ENCODE data around the gene NOC2L. TPM values are rescaled to one million over a fixed set of nuclear protein-coding genes. Genes with fewer than 3 reads are reported as not detected.
A peak's percentile ranks its signal among the peaks of the same experiment; 100 is the strongest.
"Not testable (repeated sequence)": the region's sequence is repeated elsewhere in the genome, so short reads cannot be mapped to it uniquely, and the experiment has no call there.

The NOC2L gene
- total RNA-seq, 1 experiment from 2014 or later = 123 TPM

GRCh38 chr1:996851-997712 lies 38.0 kb upstream of the NOC2L start:
- DNase-seq (ENCODE audit: low read depth, low spot score) = no peak
- in situ Hi-C loops (cut with HindIII; ENCODE audit: low pct_unique_long_range_greater_than_20kb, low sequenced_read_pairs) = no loop called here

- in situ Hi-C loops (cut with HindIII; ENCODE audit: low pct_unique_long_range_greater_than_20kb, low sequenced_read_pairs) = no loop called here
- no peak for DNase-seq (ENCODE audit: low read depth, low spot score)
These were observed 36.9 kb upstream of the NOC2L start for GRCh38 chr1:995665-996633.

GRCh38 chr1:994546-994945 lies 35.5 kb upstream of the NOC2L start:
- DNase-seq (ENCODE audit: low read depth, low spot score); in situ Hi-C loops (cut with HindIII; ENCODE audit: low pct_unique_long_range_greater_than_20kb, low sequenced_read_pairs): not testable (repeated sequence)

GRCh38 chr1:993379-993995 lies 34.4 kb upstream of the NOC2L start:
- DNase-seq (ENCODE audit: low read depth, low spot score) = no peak
- in situ Hi-C loops (cut with HindIII; ENCODE audit: low pct_unique_long_range_greater_than_20kb, low sequenced_read_pairs) = no loop called here

- in situ Hi-C loops (cut with HindIII; ENCODE audit: low pct_unique_long_range_greater_than_20kb, low sequenced_read_pairs) = no loop called here
- no peak for DNase-seq (ENCODE audit: low read depth, low spot score)
These were observed 33.3 kb upstream of the NOC2L start for GRCh38 chr1:992362-992761.

GRCh38 chr1:991895-992294 lies 32.8 kb upstream of the NOC2L start:
- in situ Hi-C loops (cut with HindIII; ENCODE audit: low pct_unique_long_range_greater_than_20kb, low sequenced_read_pairs) = no loop called here
- DNase-seq (ENCODE audit: low read depth, low spot score) = no peak

GRCh38 chr1:991275-991674 lies 32.2 kb upstream of the NOC2L start:
- in situ Hi-C loops (cut with HindIII; ENCODE audit: low pct_unique_long_range_greater_than_20kb, low sequenced_read_pairs); DNase-seq (ENCODE audit: low read depth, low spot score): not testable (repeated sequence)

- in situ Hi-C loops (cut with HindIII; ENCODE audit: low pct_unique_long_range_greater_than_20kb, low sequenced_read_pairs); DNase-seq (ENCODE audit: low read depth, low spot score): not testable (repeated sequence)
These were observed 29.0 kb upstream of the NOC2L start for GRCh38 chr1:988061-988460.

- in situ Hi-C loops (cut with HindIII; ENCODE audit: low pct_unique_long_range_greater_than_20kb, low sequenced_read_pairs) = no loop called here
- no peak for DNase-seq (ENCODE audit: low read depth, low spot score)
These were observed 26.1 kb upstream of the NOC2L start for GRCh38 chr1:985126-985525.

GRCh38 chr1:984476-984814 lies 25.4 kb upstream of the NOC2L start:
- no peak for DNase-seq (ENCODE audit: low read depth, low spot score)
- in situ Hi-C loops (cut with HindIII; ENCODE audit: low pct_unique_long_range_greater_than_20kb, low sequenced_read_pairs) = no loop called here

GRCh38 chr1:983798-984475 lies 24.9 kb upstream of the NOC2L start:
- in situ Hi-C loops (cut with HindIII; ENCODE audit: low pct_unique_long_range_greater_than_20kb, low sequenced_read_pairs) = no loop called here
- DNase-seq (ENCODE audit: low read depth, low spot score) = peak; percentile 36

GRCh38 chr1:982765-983436 lies 23.8 kb upstream of the NOC2L start:
- in situ Hi-C loops (cut with HindIII; ENCODE audit: low pct_unique_long_range_greater_than_20kb, low sequenced_read_pairs) = no loop called here
- no peak for DNase-seq (ENCODE audit: low read depth, low spot score)

- DNase-seq (ENCODE audit: low read depth, low spot score) = no peak
- in situ Hi-C loops (cut with HindIII; ENCODE audit: low pct_unique_long_range_greater_than_20kb, low sequenced_read_pairs) = no loop called here
These were observed 23.0 kb upstream of the NOC2L start, which contains the start of gene PERM1 for GRCh38 chr1:981955-982558. Gene PERM1, minus strand, starts transcription at chr1:982093. Its CDS starts 1,064 bp downstream, at chr1:981029.

GRCh38 chr1:981491-981954 lies 22.5 kb upstream of the NOC2L start:
- in situ Hi-C loops (cut with HindIII; ENCODE audit: low pct_unique_long_range_greater_than_20kb, low sequenced_read_pairs) = no loop called here
- no peak for DNase-seq (ENCODE audit: low read depth, low spot score)

GRCh38 chr1:980602-981395 lies 21.7 kb upstream of the NOC2L start:
- DNase-seq (ENCODE audit: low read depth, low spot score) = no peak
- in situ Hi-C loops (cut with HindIII; ENCODE audit: low pct_unique_long_range_greater_than_20kb, low sequenced_read_pairs) = no loop called here

GRCh38 chr1:980137-980571 lies 21.1 kb upstream of the NOC2L start:
- DNase-seq (ENCODE audit: low read depth, low spot score) = no peak
- in situ Hi-C loops (cut with HindIII; ENCODE audit: low pct_unique_long_range_greater_than_20kb, low sequenced_read_pairs) = no loop called here
